TTC549 (cell line): ENCODE data around the gene FBXW7.
A peak's percentile ranks its signal among the peaks of the same experiment; 100 is the strongest.

Experiments used
- FAIRE-seq: peaks from 2 replicates; lab custom pipeline; 2012; peaks lifted over from hg19 to GRCh38; lab: Jason Lieb, UNC

Gene FBXW7

DNA sequence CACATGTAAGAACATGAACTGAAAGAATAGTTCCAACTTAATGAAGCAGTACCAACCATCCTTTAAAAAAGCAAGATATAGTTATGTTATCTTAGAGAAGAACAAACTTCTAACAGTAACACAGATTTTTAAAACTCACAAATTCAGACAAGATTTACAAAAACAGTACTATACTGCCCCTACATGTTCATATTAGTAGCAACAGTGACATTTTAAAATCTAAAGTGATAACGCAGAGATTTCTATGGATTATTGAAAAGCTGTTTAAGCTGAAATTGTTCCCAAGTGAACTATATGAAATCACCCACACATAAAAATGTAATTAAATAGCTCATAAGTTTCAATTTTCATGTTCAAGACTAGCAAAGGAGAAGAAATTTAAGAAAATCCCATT lies 166.0 kb downstream of the FBXW7 start:
- peak; percentile 84 for FAIRE-seq

DNA sequence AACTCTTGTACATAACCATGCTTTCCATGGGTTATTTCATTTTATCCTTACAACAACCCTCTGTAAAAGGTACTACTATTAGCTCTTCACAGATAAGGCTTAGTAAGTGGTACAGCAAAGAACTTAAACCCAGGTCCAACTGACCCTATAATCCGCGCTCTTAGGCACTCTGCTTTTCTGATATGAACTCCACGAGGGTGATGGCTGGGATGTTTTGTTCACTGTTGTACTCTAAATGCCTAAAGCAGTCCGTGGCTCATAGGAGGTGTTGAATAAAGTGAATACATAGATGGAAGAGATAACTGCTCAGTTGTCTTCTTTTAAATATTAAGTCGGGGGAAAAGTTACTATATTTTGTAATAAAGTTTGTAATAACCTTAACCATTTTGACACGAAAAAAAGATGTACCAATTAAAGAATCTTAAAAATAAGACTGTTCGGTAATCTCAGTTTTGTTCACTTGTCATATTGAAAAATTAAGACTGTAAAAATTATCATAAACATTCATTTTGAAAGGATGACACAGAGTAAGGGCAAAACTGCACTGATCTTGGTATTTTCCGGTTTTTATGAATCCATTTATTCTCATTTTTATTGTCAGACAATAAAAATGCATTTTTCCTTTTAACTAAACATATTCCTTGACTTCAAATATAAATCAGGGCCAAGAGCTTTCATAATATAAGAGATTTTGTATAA lies 166.5 kb downstream of the FBXW7 start:
- no peak for FAIRE-seq

DNA sequence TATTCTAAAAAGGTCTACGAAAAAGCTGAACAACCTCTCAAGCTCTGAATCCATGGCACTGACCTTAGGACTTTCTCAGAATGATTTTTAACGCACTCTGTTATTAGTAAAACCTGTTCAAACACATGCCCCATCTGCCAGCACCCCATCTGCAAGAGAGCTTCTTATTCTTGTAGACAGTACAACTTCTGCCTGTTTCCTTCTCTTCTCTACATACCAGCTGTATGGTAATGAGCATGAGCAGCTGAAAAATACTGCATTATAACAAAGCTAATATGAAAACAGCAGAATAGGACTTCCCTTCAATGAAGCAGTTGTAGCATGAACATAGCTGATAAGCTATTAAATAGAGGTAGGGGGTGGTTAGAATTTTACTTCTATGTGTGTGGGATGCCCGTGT lies 167.9 kb downstream of the FBXW7 start:
- no peak for FAIRE-seq

DNA sequence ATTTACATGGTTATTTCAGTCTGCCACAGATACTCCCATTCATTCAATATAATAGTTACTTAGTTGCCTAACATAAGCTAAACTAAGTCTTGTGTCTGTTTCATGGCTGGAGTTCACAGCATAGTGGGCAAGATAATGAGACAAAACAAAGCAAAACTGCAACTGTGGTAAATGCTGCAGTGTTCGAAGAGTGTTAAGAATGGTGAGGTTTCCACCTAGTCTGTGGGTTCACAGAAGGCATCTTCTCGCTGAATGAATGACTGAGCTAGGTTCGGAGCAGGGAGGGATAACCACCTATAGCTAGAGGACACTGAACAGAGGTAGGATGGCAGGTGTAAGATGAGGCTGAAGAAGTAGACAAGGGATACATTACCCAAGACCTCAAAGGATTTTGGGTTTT lies 171.0 kb downstream of the FBXW7 start:
- FAIRE-seq, result no peak

DNA sequence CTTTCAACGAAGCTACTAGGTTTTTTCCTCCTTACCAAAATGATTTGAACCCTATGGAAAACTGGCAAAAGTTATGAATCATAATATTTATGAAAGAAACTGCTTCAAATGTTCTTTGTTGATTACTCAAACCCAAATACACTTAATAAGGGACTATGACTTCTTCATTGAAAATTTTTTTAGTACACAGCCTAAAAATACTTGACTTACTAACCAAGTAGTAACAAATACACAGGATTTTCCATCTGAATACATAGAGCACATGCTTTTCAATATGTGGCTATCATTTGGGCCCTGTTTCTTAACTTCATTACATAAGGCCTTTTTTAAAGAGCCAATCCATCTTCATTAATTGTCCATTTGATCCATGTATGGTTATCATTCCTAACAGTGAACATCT lies 171.5 kb downstream of the FBXW7 start:
- FAIRE-seq, result no peak

DNA sequence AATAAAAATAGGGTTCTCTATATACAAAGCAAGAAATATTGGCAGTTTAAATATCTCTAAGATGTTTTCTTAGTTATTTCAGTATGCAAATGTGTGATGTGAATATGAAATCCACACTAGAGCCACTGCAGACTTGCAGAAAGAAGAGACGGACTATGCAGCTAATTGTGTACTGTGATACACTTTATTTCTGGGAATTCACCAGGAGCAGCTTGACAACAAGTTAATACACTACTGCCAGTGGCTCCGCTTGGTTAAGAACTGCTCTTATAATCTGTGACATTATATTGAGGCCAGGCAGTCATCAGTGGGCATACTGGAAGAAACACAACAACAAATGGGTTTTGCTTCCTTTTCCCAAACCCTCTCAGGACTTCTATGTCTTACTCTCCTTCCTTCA lies 172.0 kb downstream of the FBXW7 start:
- no peak for FAIRE-seq

DNA sequence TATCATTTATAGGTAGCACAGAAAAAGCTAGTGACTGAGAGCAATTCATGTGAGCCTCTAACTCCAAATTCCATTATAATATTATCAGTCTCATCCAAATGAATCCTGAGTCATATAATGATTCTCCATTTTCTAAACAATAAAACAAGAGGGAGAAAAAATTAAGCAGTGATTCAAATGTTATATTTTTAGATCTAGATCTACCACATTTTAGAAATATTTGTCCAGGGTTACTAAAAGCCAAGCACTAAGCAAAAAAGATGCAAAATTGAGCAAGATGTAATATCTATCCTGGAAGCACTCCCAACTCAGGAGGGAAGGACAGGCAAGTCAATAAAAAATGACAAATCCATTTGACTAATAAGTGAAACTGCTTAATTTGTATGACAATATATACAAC lies 172.8 kb downstream of the FBXW7 start:
- no peak for FAIRE-seq

DNA sequence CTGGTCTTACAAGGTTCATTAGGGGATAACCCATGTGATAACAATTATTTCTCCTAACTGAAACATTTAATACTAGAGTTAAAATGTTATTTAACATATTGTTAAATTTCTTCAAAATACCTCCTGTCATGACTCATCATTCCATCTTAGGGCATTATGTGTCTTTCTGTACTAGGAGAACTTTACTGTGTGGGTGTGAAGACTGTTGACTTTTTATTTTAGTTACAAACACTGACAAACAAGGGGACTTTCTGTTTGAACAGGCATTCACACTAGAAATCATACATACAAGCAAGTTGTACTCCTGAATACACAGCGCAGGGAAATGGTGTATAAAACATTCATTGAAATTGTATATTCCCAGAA lies 175.9 kb downstream of the FBXW7 start:
- FAIRE-seq, result no peak

DNA sequence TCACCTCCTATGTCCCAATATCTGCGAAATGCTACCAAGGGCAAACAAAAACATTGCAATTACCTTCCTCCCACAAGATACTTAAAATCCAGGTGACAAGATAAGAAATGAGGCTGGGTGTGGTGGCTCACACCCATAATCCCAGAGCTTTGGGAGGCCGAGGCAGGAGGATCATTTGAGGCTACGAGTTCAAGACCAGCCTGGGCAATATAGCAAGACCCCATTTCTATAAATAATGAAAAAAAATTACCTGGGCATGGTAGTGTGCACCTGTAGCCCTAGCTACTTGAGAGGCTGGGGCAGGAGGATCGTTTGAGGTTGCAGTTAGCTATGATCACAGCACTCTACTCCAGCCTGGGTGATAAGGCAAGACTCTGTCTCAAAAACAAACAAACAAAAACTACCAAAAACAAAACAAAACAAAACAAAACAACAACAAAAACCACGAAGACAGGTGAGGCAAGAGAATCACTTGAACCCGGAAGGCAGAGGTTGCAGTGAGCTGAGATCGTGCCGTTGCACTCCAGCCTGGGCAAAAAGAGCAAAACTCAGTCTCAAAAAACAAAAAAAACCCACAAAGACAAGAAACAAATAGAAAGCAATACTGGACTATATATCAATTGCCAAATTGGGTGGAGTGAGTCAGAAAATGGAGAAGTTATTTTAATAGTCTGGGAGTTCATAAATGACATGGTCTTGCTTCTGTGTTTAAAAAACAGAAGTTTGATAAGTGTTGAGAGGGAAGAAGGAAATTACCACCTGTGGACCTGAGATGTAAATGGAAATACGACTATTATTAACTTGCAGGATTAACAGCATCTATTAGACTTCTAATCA lies 176.5 kb downstream of the FBXW7 start:
- no peak for FAIRE-seq

DNA sequence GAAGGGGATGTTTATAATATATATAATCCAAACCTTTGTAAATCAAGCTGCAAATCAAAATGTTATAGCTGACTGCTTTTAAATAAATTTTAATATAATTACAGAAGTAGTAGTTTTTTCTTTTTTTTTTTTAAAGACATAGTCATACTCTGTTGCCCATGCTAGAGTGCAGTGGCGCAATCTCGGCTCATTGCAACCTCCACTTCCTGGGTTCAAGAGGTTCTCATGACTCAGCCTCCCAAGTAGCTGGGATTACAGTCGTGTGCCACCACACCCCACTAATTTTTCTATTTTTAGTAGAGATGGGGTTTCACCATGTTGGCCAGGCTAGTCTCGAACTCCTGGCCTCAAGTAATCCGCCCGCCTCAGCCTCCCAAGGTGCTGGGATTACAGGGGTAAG lies 178.7 kb downstream of the FBXW7 start:
- FAIRE-seq, result no peak

DNA sequence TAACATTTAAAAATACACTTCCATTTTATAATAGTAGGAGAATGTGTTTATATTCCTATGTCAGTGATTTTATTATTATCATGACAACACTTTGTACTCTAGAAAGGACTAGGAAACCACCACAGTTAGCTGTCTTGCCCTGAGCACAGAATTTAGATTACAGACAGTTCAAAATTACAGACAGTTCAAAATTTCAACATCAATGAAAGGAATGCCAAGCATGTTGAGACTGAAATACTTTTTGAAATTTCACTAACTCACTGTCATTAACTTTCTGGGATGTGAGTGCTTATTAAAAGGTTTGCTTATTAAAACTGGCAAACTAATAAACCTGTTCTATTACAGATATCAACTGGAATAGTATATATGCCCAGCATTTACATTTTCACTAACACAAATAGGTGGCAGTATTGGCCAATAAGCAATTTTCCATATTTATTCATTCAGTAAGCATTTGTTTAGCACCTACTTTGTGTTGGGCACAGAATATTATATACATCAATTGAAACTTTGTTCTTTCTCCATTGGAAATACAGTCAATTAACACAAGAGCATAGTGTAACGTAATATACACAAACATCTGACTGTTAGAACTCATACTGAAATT lies 179.4 kb downstream of the FBXW7 start:
- peak; percentile 7 for FAIRE-seq

DNA sequence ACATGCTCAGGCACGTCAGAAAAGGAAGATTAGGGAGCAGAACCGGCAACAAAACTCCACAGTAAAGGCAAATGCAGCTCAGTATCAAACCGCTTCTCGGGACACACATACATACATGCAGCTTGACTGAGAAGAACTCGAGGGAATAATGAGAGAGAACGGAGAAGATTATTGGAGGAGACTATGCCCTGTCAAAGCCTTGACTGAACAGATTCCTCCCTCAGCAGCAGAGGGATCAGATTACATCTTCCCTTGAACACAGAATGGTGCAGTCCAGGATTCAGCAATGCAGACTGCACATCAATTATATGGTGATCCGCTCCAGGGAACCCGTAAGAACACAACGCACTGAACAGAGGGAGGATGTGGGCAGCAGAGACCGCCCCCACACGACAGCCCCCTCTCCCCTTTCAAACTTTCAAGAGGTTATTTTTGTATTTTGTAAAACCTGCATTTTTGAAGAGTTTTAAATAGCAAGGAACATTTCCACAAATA lies 183.2 kb downstream of the FBXW7 start:
- FAIRE-seq, result peak; percentile 96

DNA sequence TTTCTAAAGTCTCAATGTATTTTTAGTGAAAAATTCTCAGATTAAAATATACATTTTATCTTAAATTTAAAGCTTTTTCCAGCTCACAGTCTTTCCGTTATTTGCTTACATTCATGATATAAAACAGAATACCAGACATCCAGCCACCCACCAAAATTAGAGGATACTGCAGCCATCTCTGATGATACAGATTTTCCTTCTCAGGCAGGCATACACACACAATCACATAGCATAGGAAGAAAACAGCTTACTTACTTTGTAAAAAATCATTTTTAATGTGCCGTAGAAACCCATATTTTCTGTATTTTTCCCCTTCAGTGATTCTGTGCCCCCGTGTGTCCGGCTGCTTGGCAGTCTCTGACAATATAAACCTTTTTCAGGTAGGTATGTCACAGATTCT lies 183.7 kb downstream of the FBXW7 start:
- no peak for FAIRE-seq

DNA sequence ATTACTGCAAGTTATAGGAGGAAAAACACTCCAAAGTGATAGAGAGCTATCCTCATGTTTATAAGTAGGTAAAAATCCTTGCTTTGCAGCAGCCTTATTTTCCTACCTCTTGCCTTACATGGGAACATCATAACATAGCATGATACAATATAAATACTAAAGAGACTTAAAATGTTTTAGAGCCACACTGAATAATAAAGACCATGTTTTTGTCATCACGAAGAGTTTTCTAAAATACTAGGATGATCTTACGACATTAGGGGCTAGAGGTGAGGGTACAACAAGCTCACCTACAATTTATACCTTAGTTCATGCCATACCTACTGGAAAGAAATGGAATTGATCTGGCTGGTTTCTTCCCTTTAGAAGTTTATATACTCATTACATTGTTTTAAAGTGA lies 184.8 kb downstream of the FBXW7 start:
- FAIRE-seq, result no peak

DNA sequence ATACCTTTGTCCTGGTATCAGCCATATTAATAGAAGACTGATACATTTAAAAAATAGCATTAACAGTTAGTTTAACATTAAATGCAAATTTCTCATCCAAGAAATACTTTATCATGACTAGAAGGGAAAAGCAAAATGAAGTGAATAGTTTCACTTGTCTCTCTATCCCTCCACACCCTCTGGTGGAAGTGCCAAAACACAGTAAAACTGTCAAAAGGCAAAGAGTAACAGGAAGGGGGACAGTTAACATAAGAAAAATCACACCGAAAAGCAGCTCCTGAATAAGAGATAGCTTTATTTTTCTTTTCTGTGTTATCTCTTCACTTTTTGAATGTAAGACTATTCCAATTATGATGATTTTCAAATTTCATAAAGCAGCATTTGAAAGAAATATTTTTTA lies 187.2 kb downstream of the FBXW7 start:
- peak; percentile 3 for FAIRE-seq

DNA sequence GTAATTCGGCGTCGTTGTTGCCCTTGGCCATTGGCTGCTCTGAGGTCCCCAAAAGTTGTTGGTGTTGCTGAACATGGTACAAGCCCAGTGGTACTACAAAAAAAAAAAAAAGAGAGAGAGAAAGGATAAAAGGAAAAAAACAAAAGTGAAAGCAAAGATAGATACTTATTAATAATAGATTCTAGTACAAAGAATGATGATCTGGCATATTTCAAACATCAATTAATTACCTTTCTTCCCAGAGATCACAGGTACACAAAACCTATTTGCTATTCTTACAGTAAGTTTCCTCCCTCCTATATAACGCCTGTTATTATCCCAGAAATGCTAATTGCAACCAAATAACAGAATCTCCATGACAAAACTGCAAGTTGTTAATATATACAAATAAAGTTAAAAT lies 188.9 kb downstream of the FBXW7 start:
- FAIRE-seq, result no peak

DNA sequence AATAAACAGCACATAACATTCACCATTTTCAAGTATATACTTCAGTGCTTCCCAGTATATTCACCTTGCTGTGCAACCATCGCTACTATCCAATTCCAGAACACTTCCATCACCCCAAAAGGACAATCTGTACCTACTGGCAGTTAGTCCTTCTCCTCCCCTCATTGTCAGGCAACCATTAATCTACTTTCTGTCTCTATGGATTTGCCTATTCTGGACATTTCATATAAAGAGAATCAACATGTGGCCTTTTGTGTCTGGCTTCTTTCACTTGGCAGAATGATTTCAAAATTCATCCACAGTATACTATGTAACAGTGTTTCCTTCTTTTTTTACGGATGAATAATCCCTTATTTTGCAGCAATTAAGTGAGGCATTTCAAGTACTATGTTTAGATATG lies 189.4 kb downstream of the FBXW7 start:
- no peak for FAIRE-seq

DNA sequence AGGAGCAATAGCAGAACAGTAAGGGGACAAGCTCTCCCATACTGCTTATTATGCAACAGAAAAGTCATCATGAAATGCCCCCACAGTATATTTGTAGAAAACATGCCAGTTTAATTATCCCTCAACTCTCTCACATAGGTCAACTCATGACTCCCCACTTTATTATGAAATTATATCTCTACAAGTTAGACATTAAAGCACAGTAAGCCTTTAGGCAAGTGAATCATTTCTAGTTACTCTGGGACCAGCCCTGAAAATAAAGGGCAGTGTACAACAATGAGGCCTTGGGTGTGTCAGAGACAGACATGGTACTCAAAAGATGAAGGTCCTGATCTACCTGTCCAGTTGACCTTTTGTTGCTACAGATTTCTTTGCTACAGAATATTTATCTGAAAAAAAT lies 191.9 kb downstream of the FBXW7 start:
- no peak for FAIRE-seq

DNA sequence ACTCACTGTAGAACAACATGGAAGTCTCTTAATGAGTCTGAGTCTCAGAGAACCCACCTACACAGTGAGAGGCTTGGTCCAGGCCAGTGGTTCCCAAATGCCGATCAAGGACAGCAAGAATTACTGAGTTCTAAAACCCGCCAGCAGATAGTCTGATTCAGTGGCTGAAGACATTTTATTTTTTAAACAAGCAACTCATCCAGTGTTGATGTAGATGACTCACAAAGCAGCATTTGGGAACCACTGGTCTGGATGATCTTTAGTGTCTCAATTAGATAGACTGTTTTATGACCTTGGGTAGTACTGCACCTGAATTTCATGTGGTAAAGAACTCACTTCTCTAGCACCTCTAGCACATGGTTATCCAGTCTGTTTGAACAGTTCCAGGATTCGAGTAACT lies 193.6 kb downstream of the FBXW7 start:
- no peak for FAIRE-seq

DNA sequence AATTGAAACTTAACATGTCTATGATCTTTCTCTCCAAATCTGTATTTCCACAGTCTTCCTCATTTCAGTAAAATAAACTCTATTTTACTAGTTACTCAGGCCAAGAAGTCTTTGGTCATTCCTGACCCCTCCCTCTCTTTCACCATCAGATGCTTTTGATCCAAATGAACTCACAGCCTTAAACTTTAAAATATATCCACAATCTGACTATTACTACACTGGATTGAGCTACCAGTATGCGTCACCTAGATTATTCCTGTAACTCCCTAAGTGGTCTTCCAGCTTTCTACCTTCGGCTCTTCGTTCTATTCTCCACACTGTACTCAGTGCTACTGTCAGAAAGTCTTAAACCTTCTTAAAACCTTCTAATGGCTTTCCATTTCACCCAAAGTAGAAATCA lies 195.1 kb downstream of the FBXW7 start:
- no peak for FAIRE-seq

DNA sequence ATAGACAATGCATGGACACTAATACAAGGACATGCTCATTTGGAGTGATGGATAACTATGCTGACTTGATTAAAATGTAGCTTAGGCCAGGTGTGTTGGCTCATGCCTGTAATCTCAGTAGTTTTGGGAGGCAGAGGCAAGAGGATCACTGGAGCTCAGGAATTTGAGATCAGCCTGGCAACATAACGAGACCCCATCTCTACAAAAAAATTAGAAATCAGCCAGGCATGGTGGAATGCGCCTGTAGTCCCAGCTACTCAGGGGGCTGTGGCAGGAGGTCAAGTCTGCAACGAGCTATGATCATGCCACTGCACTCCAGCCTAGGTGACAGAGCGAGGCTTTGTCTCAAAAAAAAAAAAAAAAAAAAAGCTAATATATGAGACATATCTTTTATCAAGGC lies 196.3 kb downstream of the FBXW7 start:
- FAIRE-seq, result no peak

DNA sequence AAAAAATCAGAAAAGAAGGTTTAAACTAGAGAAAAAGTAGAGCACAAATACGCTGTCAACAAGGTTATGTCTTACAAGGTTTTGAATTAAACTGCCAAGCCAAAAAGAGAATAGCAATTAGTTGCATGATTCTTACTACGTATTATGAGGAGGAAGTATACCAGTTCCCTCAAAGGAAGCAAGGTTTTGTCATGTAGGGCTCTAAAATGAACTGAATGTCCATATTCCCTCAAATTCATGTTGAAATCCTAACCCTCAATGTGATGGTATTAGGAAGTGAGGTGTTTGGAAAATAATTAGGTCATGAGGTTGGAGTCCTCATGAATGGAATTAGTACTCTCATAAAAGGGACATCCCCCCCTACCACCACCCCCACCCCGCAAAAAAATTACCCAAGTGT lies 201.0 kb downstream of the FBXW7 start:
- FAIRE-seq, result no peak

DNA sequence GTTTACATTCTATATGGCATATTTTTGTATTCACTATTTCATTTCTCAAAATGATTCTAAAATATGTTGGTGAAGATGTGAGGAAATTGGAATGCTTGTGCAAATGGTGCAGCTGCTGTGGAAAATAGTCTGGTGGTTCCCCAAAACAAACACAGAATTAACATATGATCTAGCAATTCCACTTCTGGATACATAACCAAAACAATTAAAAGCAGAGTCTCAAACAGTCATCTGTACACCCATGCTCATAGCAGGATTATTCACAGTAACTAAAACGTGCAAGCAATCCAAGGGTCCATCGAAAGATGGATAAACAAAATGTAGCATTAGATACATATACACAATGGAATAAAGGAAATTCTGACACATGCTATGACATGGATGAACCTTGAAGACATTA lies 204.8 kb downstream of the FBXW7 start:
- no peak for FAIRE-seq

DNA sequence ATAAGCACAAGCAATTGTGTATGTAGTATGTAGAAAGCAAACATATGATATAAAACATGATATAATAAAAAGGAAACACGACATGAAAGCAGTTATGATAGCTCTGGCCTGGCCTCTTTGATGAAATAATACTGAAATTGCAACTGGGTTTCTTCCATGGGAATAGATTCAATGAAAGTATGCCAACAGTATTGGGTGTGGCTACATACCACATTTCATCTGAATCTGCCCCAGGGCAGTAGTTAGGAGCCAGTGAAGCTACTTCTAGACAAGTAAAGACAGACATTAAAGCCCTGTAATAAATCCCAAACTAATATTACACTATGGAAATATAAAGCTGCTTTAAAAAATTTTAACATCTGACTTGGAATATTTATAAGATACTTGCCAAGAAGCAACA lies 207.3 kb downstream of the FBXW7 start:
- FAIRE-seq, result no peak
